GM04504 (cell line): ENCODE measurements around the gene MTFMT.
"Not testable (repeated sequence)": the region's sequence is repeated elsewhere in the genome, so short reads cannot be mapped to it uniquely, and the experiment has no call there.

Experiments
- DNase-seq: peaks from one replicate; pipeline ENCODE4 v3.0.0-alpha.2; 2012; ENCODE audit warnings: low read depth

MTFMT gene

DNA sequence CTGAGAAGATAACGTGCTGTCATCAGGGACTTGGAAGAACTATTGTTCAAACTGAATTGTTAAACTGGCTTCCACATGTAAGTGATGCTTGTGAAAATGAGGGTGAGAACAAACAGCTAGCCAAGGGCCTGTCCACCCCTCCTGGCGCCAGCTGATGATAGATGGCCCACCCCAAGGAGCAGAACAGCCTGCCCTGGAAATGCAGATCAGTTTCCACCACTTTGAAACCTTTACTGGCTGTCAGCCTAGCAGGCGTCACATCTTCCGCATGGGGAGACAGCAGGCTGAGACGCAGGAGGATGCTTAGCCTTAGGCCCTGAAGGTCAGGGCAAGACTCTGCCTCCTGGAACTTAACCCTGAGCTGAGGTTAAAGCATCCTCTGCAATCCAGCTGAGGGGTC is 9.4 kb upstream of the MTFMT start:
- DNase-seq: no peak

DNA sequence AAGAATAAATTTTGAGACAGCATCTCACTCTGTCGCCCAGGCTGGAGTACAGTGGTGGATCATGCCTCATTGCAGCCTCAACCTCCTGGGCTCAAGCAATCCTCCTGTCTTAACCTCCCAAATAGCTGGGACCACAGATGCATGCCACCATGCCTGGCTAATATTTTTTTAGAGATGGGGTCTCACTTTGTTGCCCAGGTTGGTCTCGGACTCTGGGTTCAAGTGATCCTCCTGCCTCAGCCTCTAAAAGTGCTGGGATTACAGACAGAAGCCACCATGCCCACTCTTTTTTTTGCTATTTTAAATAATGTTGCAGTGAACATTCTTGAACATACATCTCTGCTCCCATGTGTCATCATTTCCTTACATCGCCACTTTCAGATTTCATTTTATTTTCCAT is 9.0 kb upstream of the MTFMT start:
- no peak for DNase-seq

DNA sequence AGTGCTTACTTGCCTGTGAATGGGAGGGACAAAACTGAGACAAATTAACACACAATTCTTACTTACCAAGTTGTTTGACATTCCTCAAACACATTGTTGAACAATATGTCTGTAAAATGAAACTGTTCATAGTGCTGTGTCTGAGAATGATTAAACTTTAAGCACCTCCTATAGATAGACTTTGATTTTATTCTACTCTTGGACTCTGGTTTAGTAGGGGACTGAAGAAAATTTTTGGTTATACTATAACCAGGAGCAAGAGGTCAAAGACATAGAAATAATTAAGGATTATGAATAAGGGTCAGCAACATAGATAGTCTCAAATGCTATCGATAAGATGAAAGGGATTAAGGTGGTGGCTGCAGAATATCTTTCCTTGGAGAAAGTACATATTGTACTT is 7.9 kb upstream of the MTFMT start:
- DNase-seq: no peak

DNA sequence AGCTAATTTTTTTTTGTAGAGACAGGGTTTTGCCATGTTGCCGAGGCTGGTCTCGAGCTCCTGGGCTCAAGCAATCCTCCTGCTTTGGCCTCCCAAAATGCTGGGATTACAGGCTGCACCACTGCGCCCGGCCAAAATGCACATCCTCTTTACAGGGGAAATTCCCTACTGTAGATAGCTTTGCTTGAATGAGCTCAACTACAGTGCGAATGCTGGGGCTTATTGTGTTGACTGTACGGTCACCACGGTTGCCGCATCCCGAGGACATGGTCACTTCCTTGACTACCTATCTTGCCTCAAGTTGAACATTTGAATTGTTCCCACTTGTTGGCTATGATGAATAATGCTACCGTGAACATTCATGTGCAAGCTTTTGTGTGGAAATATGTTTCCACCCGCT is 5.3 kb upstream of the MTFMT start:
- no peak for DNase-seq

DNA sequence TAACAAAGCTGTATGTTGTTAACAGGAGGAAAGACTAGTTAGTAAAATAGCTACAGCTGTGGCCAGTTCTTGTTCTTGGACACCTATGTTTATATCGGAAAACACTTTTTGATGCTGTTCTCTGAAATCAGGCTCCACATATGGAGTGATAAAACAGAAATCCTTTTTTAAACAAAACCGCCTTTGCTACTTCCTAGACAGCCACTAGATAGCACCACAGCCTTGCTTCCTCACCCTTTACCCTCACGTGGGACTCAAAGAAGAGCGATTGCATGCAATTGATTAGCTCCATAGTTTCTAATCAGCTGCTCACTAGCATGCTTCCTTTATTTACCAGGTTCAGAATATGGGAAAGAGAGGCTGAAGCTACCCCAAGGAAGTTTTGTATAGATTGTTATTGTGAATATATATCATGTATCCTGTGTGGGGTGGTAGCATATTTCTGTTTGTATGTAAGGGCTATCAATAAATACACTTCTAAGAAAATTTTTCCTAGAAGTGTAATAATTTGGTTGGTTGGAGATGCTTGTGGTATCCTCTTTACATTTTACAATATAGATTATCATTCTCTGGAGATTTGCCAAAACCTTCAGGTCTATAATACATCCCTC is 4.3 kb upstream of the MTFMT start:
- DNase-seq: no peak

DNA sequence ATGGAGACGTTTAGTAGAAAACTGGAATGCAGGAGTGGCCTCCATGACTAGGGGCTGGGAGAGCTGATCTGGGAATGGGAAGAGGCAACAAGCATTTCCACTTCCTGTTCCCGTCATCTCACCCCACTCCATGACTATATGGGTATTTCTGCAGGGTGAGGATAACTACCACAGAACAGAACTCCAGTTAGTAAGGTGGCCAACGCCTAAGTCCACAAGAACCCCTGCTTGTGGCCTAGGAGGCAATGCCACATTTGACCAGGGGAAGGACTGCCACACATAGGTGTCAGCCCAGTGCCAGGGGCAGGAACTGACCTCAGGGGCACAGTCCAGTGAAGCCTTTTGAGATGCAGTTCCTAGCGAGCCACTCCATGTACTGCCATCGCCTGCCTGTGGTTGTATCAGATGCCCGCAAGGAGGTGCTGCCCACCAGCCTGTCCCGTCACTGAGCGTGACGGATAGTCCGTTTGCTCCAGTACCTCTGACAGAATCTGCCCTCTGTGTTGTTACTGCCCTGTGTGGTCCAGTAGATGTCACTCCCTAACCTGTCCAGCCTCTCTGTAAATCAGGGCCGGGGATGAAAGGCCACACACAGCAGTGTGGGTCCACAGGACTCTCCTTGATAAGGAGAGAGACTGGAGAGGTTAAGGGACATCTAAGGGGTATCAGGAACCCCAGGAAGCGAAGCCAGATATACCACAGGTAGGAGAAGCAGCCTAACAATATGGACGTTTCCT is 3.5 kb upstream of the MTFMT start:
- DNase-seq: peak; percentile 24

DNA sequence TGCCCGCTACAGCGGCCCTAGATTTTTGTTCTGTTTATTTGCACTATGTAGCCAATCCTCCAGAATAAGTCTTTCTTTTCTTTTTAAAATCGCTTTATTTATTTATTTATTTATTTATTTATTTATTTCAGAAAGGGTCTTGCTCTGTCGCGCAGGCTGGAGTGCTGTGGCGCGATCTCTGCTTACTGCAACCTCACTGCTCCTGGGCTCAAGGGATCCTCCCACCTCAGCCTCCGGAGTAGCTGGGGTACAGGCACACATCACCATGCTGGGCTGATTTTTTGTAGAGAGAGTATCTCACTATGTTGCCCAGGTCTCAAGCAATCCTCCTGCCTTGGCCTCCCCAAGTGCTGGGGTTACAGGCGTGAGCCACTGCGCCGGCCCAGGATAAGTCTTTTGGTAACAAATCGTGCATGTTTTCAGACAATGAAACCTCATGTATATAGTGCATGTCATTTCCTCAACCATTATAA is 333 bp upstream of the MTFMT start:
- no peak for DNase-seq

DNA sequence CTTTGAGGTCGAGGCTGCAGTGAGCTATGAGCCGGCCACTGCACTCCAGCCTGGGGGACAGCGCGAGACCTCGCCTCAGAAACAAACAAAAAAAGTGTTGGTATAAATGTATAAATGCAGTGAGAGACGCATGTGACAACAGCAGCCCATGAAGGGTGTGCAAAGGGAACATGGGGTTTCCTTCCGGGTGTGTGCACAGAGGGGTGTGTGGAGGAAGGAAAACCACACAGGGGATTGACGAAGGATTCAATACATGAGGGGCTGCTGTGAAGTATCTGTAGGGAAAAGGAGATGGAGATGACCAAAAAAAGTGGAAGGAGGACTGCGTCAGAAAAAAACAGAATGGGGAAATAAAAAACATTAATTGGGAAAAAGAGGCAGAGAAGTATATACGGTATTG is 1.1 kb downstream of the MTFMT start:
- no peak for DNase-seq

DNA sequence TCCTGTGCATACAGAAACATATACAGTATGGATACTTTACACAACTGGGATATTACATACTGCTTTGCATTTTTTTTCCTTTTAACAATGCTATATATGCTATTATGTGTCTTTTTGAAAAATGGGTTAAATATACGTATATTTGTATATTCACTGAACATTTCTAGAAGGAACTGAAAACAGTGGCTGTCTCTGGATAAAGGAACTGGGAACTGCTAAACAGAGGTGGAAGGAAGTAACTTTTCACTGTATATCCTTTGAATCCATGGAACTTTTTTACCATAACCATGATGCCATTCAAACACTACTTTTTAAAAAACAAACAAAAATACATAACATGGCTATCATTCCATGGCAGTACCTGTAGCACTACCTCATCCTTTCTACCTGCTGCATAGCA is 1.8 kb downstream of the MTFMT start:
- no peak for DNase-seq

DNA sequence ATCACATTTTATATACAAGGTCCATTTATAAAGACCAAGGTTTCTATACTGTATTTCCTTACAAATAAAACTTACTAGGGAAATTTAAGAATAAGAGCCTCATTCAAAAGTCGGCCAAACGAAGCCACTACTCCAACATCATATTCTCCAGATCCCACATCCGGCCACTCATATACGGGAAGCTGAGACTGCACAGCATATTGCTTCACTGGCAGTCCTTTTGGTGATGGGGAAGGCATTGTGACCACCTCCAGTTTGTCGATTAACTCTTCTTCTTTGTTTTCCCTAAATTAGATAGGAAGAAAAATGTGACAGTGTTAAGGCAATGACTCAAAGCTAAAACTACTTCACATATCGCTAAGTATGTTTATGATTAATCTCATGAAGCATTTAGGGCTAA is 2.7 kb downstream of the MTFMT start:
- DNase-seq: no peak

DNA sequence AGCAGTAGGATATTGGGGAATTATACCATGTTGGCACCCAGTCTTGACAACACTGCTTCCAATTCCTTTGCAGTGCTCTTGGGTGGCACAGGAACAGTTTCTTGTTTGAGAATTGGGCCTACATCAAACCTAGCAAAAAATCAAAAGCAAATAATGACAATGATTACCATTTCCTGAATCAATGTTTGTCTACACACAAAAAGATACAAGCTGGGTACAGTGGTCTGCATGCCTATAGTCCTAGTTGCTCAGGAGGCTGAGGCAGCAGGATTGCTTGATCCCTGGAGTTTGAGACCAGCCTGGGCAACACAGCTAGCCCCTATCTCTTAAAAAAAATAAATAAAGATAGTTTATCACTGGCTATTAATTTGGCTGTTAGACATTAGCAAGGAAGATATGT is 8.0 kb downstream of the MTFMT start:
- no peak for DNase-seq

DNA sequence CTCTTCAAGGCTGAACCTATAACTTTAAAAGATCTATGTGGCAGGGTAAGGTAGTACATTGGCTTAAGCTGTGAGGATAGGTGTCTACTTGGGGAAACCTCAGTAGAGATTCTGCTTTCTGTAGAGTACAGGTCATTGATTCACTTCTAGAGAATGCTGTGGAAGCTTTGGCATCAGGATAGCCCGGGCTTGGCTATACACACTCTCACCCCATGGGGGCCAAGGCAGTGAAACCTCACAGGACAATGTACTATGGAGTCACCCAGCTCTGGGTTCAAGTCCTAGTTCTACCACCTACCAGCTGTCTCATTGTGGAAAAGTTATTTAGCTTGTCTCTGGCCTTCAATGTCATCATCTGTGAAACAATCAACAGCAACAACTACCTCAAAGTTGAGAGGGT is 9.0 kb downstream of the MTFMT start:
- no peak for DNase-seq

DNA sequence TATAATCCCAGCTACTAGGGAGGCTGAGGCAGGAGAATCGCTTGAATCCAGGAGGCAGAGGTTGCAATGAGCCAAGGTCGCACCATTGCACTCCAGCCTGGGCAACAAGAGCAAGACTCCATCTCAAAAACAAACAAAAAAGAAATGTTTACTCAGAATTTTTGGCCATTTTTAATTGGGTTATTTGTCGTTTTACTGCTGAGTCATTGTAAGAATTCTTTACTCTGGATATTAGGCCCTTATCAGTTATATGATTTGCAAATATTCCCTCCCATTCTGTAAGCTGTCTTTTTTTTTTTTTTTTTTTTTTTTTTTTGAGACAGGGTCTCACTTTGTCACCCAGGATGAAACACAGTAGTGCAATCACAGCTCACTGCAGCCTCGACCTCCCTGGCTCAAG is 18.2 kb downstream of the MTFMT start:
- DNase-seq: not testable (repeated sequence)

DNA sequence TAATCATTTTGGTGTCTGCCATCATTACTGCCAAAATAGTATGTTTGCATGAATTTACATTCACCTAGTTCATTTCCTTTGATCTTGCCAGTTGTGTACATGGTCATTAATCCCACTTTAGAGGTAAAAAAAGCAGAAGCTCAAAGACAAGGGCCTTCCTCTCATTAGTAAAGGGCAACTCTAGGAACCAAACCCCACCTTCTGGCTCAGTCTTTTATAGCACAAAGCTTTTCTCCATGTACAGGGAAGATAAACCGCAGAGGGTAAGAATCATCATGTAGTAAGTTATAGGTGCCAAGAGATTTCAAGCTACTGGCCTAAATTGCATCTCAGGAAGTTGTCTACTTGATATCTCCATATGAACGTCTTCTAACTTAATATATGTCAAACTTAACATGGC is 20.5 kb downstream of the MTFMT start:
- DNase-seq: no peak

DNA sequence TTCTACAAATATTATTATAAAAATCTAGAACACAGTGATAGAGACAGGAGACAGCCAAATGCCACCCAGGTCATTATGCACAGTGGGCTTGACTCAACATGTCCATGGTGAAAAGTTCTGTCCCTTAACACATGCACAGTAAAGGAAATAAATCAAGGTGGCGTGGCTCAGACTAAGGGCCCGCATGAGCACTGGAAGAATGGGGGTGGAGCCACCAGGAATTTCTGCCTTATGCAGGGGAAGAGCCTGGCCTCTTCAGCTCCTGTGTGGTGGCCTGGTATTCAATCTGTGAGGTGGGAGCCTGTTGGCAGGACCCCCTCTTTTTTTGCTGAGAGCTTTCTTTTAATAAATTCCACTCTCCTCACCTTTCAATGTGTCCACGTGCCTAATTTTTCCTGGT is 22.6 kb downstream of the MTFMT start:
- DNase-seq: no peak

DNA sequence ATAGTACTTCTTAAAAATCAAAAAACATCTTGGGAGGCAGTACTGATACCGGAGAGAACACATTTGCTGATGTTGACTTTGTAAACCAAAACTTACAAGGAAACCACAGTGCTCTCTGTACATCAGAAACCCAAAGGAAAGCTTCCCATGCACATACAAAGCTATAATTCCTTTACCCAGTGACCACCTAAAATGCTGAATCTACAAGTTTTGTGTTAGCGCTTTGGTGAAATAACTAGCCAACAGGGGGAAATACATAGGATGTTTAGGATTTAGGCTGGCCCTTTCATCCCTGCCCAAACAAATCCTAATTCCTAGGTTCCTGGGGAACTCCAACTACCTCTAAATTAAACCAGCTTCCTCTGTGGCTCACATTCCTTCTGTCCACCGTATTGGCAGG is 24.4 kb downstream of the MTFMT start:
- no peak for DNase-seq

DNA sequence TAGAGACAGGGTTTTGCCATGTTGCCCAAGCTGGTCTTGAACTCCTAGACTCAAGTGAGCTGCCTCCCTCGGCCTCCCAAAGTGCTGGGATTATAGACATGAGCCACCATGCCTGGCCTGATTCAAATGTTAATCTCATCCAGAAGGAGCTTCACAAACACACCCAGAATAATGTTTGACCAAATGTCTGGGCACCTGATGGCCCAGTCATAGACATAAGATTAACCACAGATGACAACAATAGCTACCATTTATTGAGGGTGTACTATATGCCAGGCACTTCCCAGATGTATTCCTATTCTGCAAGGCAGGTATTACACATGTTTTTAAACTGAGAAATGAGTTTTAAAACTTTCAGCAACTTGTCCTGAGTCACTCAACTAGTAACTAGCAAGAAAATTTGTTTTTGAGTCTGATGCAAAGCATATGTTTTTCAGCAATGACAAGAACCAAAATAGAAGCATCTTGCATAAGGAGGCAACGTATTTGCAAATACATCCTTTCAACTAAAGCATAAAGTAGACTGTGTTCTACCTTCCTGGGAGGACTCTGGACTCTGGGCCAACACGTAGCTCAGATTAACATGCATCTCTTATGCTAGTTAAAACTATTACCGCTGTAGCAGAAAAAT is 31.6 kb downstream of the MTFMT start:
- DNase-seq: peak; percentile 36

DNA sequence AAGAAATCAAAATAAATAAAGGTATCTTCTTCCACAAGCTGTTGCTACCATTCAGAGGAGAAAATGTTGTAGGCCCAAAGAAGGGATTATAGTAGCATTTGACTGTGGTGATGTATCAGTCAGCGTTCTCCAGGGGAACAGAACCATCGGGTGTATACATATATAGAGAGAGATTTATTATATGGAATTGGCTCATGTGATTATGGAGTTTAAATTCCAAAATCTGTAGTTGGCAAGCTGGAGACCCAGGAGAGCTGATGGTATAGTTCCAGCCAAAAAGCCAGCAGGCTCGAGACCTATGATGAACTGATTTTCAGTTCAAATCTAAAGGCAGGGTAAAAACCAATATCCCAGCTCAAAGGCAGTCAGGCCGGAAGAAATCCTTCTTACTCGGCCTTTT is 32.4 kb downstream of the MTFMT start:
- no peak for DNase-seq

DNA sequence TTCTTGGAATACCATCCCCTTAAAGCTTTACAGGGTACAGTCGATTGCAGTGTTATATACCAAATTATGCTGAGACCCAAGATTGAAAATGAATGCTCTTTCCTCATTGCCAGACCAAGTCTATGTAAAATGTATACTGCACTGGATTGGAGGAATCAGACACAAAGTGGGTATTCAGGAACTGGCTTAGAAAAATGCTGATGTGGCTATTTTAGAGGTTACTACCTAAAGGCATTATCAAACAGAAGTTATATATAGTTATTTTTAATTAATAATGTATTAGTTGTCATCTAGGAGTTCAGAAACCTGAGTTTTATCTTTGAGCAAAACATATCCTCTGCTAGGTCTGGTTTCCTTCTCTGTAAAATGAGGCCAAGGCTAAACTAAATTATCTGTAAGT is 36.1 kb downstream of the MTFMT start:
- no peak for DNase-seq

DNA sequence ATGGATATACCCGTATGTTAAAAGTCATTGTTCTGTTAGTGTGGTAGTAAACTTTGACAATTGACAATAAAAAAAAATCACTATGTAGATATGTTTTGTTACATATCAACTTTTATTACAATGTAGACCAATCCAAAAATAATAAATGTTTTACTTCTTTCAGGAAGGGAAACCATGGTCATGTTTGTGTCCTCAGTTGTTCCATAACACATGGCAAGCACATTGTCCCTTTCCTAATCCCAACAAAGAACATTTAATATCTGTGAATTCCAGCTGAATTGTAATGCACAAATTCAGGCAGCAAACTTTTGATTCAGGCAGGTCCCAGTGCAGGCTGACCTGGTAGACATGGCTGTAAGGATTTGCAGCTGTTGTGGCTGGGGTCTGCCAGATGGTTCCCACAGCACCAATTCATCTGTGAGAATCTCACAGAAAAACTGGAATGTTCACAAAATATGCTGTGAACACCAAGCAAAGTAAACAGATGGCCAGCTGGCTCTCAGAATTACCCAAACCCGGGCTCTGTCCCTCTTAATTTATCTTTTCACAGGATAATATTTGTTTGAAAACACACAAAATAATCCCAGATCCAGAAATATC is 37.8 kb downstream of the MTFMT start:
- no peak for DNase-seq

DNA sequence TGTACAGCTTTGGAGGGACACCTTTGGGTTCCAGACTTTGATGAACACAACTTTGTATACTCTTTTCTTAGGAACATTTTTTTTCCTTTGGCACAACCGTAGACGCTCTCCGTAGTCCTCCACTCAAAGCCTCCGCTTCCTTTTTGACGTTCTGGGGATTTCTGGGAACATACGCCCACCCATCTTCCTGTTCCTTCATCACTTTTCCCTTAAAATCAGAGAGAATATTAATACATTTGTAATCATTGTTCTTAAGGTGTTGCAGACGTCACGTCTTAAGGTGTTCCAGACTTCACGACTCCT is 39.3 kb downstream of the MTFMT start:
- DNase-seq: no peak

DNA sequence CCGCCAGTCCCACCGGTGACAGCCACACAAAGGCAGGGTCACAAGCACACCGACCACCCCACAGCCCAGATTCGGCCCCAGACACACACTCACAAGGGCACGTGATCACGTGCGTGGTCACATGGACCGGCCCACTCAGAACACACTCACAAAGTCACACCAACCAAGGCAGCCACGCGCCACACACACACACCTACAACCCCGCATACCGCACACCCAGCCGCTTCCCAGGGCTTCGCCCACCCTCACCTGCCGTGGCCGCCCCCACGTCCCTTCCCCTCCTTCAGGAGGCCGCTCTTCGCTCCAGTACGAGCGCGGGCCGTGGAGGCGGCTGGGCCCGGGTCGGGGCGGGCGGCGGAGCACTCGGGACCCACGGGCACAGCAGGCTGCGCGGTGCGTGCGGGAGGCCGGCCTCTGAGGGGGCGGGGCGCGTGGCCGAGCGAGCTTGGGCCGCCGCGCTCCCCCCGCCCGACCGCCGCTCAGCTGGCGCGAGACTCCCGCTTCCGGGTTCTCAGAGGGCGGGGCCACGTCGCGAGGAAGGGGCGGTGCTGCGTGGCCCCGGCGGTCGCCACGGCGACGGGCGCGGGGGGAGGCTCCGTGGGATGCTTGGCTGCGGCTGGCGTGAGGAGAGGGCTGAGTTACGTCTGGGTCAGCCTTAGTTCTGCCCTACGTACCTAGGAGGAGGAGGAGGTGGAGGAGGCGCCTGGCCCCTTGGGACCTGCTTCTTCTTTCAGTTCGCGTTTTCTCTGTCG is 39.8 kb downstream of the MTFMT start, which contains the start of gene SPG21:
Gene SPG21 (minus strand): TSS at position 499 of the 752 bp plus-strand sequence. CDS start 6,345 bp downstream, outside the sequence.
- DNase-seq: peak; percentile 81
